ENCODE data around the gene DDIT4.

The DDIT4 gene

GRCh38 chr10:72251635-72252034 is 22.1 kb upstream of the DDIT4 start:
- Histone ChIP-seq H3K27ac (peak overlapping the region; percentile 56 to 87), H3K4me3 (no peak overlapping the region)
- no peak for TF ChIP-seq CTCF (IDR thresholded peaks at IDR 0.05)
- DNase-seq (ENCODE audit: low spot score), result no peak

GRCh38 chr10:72252972-72253371 is 20.8 kb upstream of the DDIT4 start:
- no peak for TF ChIP-seq CTCF (IDR thresholded peaks at IDR 0.05)
- Histone ChIP-seq H3K27ac (peak overlapping the region; percentile 87 to 96), H3K4me3 (no peak overlapping the region)
- DNase-seq (ENCODE audit: low spot score), result no peak

DNA sequence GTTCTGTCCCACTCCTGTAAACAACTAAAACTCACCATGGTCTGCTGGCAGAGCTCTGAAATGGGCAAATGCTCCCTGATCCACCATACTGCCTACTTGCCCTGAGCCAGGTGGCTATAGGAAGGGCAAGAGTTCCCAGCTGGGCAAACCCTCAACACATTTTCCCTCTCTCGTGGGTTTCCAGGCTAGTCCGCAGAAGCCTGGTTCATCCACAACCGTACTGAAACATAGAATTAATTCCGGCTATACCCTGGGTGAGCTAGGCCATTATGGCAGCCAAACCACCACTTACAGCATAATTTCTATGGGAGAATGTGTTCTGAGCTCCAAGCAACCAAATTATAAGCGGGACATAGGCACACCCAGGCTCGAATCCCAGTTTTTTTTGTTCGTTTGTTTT is 20.1 kb upstream of the DDIT4 start:
- Histone ChIP-seq H3K4me3 (no peak overlapping the region), H3K27ac (peak overlapping the region; percentile 87 to 96)
- TF ChIP-seq CTCF (IDR thresholded peaks at IDR 0.05), result no peak
- DNase-seq (ENCODE audit: low spot score), result no peak

DNA sequence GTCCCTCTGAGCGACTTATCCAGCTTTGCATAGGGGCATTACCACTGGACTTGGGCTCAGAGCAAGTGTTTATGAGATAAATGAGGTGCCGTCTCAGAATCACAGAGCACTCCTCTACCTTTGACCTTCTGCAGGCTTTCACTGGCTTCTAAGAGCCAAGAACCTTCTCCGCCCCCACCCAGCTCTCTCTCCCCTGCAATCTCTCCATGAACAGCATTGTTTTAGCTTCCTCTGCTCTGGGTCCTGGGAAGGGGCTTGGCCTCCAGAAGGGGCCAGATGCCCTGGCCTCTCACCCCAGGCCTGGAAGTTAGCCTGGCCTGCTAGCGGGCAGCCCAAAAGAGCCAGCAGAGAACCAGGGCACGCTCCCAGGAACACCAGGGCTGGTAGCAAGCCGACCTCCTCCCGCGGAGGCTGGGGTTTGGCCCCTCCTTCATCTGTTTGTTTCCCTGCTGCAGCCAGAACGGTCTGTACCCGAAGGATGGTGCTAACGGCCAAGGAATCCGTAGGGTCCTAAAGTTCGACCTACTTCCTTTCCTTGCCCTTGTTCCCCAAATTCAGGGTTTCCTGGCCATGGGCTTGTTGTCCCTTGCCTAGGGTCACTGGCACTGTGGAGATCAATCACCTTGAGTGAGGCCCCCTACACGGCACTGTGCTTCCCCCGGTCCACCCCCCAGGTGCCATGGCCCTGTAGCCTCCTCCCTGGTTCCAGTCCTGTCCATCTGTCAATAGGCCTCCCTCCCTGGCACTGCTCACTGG is 18.7 kb upstream of the DDIT4 start:
- Histone ChIP-seq H3K27ac (peak overlapping the region; percentile 87 to 96), H3K4me3 (peak overlapping the region; percentile 40)
- peak; percentile 97 for DNase-seq (ENCODE audit: low spot score)
- TF ChIP-seq CTCF (IDR thresholded peaks at IDR 0.05), result no peak

GRCh38 chr10:72255977-72256729 is 17.6 kb upstream of the DDIT4 start:
- Histone ChIP-seq H3K27ac (peak overlapping the region; percentile 87 to 96), H3K4me3 (no peak overlapping the region)
- no peak for DNase-seq (ENCODE audit: low spot score)
- TF ChIP-seq CTCF (IDR thresholded peaks at IDR 0.05), result no peak

GRCh38 chr10:72257051-72257892 is 16.5 kb upstream of the DDIT4 start:
- Histone ChIP-seq H3K27ac (peak overlapping the region; percentile 77 to 87), H3K4me3 (no peak overlapping the region)
- no peak for TF ChIP-seq CTCF (IDR thresholded peaks at IDR 0.05)
- no peak for DNase-seq (ENCODE audit: low spot score)

All from coronary artery (tissue), 2 donors.